Measurements from ENCODE around the gene GOLGA6L9. TPM values are rescaled to one million over a fixed set of nuclear protein-coding genes. Genes with fewer than 3 reads are reported as not detected.
"Not testable (repeated sequence)": the region's sequence is repeated elsewhere in the genome, so short reads cannot be mapped to it uniquely, and the experiment has no call there.

The GOLGA6L9 gene
- total and polyA plus RNA-seq, 12 donors: 0.66 to 33.6 (median 1.1) TPM

- TF ChIP-seq CTCF (IDR thresholded peaks at IDR 0.05): no peak
- H3K36me3 ChIP-seq: no peaks in the 10 kb centered on the region
- peaks cover 0 to 8% (median 0%) of the 10 kb centered on the region in 11 donors for H3K9me3 ChIP-seq
- no peak overlapping the region for H3K27ac ChIP-seq
- WGBS, 2 donors: 84 to 86% methylated on average over 3 of the region's 3 CpGs
- ATAC-seq (no peak), DNase-seq (no peak)
- intact Hi-C loops (cut with DNase I): no loop called here
- no peak overlapping the region for H3K4me3 ChIP-seq
- H3K27me3 ChIP-seq: no peaks in the 10 kb centered on the region
- peaks cover 0 to 5% (median 0%) of the 10 kb centered on the region in 9 donors for H3K4me1 ChIP-seq
Observed at GRCh38 chr15:82397817-82398216, 31.8 kb upstream of the GOLGA6L9 start.

- H3K9me3 ChIP-seq: peaks cover 0 to 8% (median 0%) of the 10 kb centered on the region in 11 donors
- no peaks in the 10 kb centered on the region for H3K27me3 ChIP-seq
- H3K27ac ChIP-seq: no peak overlapping the region
- H3K36me3 ChIP-seq: no peaks in the 10 kb centered on the region
- DNase-seq: no peak
- intact Hi-C loops (cut with DNase I): no loop called here
- H3K4me3 ChIP-seq: no peak overlapping the region
- no peak for ATAC-seq
- WGBS, 2 donors: no CpG with 5 or more reads among the region's 1 CpG
- TF ChIP-seq CTCF (IDR thresholded peaks at IDR 0.05): no peak
- H3K4me1 ChIP-seq: peaks cover 0 to 5% (median 0%) of the 10 kb centered on the region in 9 donors
Observed at GRCh38 chr15:82398785-82399184, 30.8 kb upstream of the GOLGA6L9 start.

- DNase-seq; intact Hi-C loops (cut with DNase I); H3K27ac ChIP-seq; H3K36me3 ChIP-seq; H3K4me3 ChIP-seq; H3K4me1 ChIP-seq; H3K9me3 ChIP-seq; ATAC-seq; H3K27me3 ChIP-seq: not testable (repeated sequence)
- 82 to 89% methylated on average over 5 of the region's 5 CpGs for WGBS, 2 donors
Observed at GRCh38 chr15:82399366-82400103, 30.1 kb upstream of the GOLGA6L9 start.

GRCh38 chr15:82401918-82402317 lies 27.7 kb upstream of the GOLGA6L9 start:
- 93 to 97% methylated on average over 6 of the region's 6 CpGs for WGBS, 2 donors
- ATAC-seq; H3K36me3 ChIP-seq; H3K4me3 ChIP-seq; H3K27me3 ChIP-seq; intact Hi-C loops (cut with DNase I); H3K27ac ChIP-seq; DNase-seq; H3K4me1 ChIP-seq; H3K9me3 ChIP-seq: not testable (repeated sequence)

GRCh38 chr15:82402341-82402740 lies 27.3 kb upstream of the GOLGA6L9 start:
- H3K27me3 ChIP-seq; ATAC-seq; DNase-seq; H3K4me3 ChIP-seq; H3K27ac ChIP-seq; H3K9me3 ChIP-seq; H3K36me3 ChIP-seq; H3K4me1 ChIP-seq; intact Hi-C loops (cut with DNase I): not testable (repeated sequence)
- WGBS, 2 donors: 92 to 94% methylated on average over 1 of the region's 1 CpG

- H3K9me3 ChIP-seq; H3K4me1 ChIP-seq; H3K4me3 ChIP-seq; DNase-seq; intact Hi-C loops (cut with DNase I); H3K27ac ChIP-seq; H3K27me3 ChIP-seq; ATAC-seq; H3K36me3 ChIP-seq: not testable (repeated sequence)
- 60% methylated on average over 2 of the region's 2 CpGs for WGBS, 2 donors
Observed at GRCh38 chr15:82406211-82406610, 23.4 kb upstream of the GOLGA6L9 start.

GRCh38 chr15:82410306-82410705 lies 19.3 kb upstream of the GOLGA6L9 start:
- ATAC-seq; H3K9me3 ChIP-seq; H3K27ac ChIP-seq; intact Hi-C loops (cut with DNase I); H3K4me1 ChIP-seq; H3K27me3 ChIP-seq; H3K36me3 ChIP-seq; H3K4me3 ChIP-seq; DNase-seq: not testable (repeated sequence)
- 76 to 90% methylated on average over 4 of the region's 4 CpGs for WGBS, 2 donors

GRCh38 chr15:82411595-82411994 lies 18.0 kb upstream of the GOLGA6L9 start:
- ATAC-seq; H3K36me3 ChIP-seq; DNase-seq; H3K27ac ChIP-seq; H3K4me3 ChIP-seq; H3K27me3 ChIP-seq; intact Hi-C loops (cut with DNase I); H3K9me3 ChIP-seq; H3K4me1 ChIP-seq: not testable (repeated sequence)
- WGBS, 2 donors: 97 to 100% methylated on average over 1 of the region's 1 CpG

- H3K4me1 ChIP-seq; intact Hi-C loops (cut with DNase I); H3K9me3 ChIP-seq; ATAC-seq; DNase-seq; H3K36me3 ChIP-seq; H3K4me3 ChIP-seq; H3K27me3 ChIP-seq; H3K27ac ChIP-seq: not testable (repeated sequence)
- WGBS, 2 donors: 81 to 82% methylated on average over 6 of the region's 6 CpGs
Observed at GRCh38 chr15:82414525-82415191, 15.0 kb upstream of the GOLGA6L9 start.

All from heart right ventricle (tissue), 16 donors.